ENCODE results near the gene PROM2.

The PROM2 gene

DNA sequence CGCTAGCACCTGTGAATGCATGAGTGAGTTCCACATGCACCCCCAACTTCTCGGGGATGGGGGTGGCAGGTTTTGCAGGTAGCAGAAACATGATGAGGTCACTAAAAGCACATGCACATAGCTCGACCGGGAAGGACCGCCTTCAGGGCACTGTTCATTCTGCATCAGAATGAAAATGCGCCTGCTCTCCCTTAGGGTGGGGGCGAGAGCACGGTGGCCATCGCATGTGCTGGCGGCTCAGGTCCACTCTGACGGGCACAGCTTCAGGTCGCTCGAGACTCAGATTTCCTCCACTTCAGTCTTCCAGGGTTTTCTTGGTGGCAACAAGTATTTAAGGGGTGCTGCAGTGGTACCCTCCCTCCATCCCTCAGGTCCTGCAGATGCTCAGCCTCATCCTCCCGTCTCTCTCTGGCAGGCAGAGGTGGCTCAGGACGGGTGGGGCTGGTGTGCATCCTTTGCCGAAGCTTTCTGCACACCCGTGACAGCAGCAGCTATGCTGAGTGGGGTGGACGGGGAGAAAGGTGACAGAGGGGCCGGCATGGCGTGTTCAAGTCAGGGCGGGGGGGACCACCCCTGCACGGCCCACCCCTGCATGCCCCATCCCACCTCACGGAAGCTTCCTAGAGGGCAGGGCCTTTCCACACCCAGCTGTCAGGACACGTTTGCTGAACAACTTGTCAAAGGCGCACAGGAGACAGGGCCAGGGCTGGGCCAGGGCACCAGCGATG, 37.7 kb downstream of the PROM2 start:
- TF ChIP-seq, protein P1, sequence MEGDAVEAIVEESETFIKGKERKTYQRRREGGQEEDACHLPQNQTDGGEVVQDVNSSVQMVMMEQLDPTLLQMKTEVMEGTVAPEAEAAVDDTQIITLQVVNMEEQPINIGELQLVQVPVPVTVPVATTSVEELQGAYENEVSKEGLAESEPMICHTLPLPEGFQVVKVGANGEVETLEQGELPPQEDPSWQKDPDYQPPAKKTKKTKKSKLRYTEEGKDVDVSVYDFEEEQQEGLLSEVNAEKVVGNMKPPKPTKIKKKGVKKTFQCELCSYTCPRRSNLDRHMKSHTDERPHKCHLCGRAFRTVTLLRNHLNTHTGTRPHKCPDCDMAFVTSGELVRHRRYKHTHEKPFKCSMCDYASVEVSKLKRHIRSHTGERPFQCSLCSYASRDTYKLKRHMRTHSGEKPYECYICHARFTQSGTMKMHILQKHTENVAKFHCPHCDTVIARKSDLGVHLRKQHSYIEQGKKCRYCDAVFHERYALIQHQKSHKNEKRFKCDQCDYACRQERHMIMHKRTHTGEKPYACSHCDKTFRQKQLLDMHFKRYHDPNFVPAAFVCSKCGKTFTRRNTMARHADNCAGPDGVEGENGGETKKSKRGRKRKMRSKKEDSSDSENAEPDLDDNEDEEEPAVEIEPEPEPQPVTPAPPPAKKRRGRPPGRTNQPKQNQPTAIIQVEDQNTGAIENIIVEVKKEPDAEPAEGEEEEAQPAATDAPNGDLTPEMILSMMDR (IDR thresholded peaks at IDR 0.05; ENCODE audit: low read length, missing control alignments), result no peak
- no peak for DNase-seq (ENCODE audit: low read depth)
- no peak overlapping the region for H3K4me3 ChIP-seq (replicated peaks; ENCODE audit: low read depth, low read length)

DNA sequence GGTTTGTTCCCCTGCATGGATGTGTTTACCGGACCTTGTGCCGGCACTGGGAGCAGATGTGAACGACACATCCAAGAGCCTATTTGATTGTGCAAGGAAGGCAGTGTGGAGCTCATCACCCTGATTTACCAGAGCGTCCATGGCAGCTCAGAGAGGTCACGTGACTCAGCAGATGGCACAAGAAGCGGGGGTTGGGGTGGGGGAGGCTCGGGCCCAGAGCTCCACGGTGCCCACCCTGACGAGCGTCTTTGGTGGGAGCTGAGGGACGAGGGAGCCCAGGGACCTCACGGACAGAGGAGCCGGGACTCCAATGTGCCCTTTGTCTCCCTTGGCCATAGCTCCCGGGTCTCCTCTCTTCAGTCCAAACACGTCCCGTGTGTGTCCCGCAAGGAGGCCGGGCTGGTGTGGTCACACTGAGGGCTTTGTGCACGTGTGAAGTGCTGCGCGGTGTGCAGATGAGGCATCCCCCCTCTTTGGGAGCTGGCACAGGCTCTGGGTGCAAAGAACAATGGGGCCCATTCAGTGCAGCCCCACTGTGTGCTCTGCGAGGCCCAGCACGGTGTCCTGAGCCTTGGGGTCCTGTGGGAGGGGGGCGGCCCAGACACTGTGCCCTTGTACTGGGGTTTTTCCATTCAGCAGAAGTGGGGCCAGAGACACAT, 38.4 kb downstream of the PROM2 start:
- H3K4me3 ChIP-seq (replicated peaks; ENCODE audit: low read depth, low read length), result no peak overlapping the region
- no peak for DNase-seq (ENCODE audit: low read depth)
- TF ChIP-seq, protein P1 (IDR thresholded peaks at IDR 0.05; ENCODE audit: low read length, missing control alignments), result no peak

DNA sequence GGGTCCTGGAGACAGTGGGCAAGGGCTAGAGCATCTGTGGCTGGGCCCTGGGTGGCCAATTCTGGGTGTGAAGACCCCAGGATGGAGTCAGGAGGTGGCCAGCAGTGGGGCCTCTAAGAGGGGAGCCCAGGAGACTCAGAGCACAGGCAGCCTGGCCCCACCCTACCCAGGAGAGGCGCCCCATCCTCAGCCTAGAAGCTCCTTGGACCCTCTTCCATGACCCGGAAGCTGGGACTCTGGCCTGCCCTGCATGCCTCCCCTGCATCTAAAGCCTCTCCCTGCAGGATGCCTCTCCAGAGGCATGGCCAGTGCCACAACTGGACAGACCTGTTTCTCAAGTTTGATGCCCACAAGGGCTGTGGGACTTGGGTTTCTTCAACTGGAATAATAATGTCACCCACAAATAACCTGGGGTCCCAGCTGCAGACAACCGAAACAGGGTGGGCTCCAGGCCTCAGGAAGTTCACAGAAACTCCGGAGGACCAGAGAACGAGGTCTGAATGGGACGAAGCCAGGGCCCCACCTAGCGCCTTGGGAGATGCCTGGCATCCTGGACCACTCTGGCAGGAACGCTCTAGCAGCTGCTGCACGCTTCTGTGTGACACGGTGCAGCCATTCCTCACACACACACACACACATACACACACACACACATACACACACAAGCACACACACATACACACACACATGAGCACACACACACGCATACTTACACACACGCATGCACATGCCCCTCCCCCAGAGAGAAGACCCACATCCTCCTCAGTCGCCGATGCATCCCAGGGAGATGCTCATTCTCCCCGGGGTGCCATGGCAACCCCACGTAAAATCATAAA, 39.3 kb downstream of the PROM2 start:
- TF ChIP-seq, protein P1 (IDR thresholded peaks at IDR 0.05; ENCODE audit: low read length, missing control alignments), result no peak
- H3K4me3 ChIP-seq (replicated peaks; ENCODE audit: low read depth, low read length), result no peak overlapping the region
- no peak for DNase-seq (ENCODE audit: low read depth)

DNA sequence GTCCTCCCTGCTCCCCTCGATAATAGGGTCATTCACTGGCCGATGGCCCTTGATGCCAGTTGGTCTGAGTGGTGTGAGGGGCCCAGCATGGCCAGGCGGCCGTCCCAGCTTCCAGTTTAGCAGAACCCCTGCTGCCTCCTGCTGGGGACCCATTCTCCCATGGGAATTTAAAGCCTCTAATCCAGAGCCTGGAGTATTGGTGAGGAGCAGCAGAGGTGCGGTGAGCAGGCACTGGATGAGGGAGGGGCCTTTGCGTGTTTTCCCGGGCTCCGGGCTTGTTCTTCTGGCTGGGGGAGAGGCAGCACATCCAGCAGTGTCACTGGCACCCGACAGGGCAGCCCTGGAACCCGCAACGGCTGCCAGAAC, 40.3 kb downstream of the PROM2 start:
- no peak for DNase-seq (ENCODE audit: low read depth)
- no peak overlapping the region for H3K4me3 ChIP-seq (replicated peaks; ENCODE audit: low read depth, low read length)
- TF ChIP-seq, protein P1 (IDR thresholded peaks at IDR 0.05; ENCODE audit: low read length, missing control alignments), result no peak

DNA sequence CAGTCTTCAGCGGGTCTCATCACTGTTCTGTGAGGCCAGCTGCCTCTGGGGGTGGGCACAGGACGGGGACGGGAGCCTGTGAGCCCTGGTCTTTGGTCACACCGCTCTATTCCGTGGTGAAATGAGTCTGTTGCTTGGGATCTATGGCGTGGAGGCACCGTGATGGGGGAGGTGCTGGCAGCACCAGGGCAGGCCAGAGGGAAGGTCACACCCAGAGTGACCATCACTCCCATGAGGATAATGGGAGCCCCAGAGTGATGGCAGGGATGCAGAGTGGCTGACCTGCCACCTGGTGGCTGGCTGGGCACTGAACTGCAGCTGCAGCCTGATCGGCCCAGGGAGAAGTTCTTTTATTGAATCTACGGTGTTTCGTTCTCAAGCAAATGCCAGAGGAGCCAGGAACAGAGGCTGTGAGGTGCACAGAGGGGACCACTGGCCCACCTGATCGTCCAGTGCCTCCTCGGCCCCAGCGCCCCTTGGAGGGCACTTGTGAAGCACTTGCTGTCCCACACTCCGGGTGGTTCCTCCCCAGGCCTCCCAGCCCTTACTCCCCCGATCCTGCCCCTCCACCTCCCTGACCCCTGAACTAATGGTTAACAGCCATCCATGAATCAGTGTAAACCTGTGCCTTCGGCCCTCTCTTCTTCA, 40.8 kb downstream of the PROM2 start:
- TF ChIP-seq, protein P1 (IDR thresholded peaks at IDR 0.05; ENCODE audit: low read length, missing control alignments), result peak; percentile 48
- DNase-seq (ENCODE audit: low read depth), result peak; percentile 13
- no peak overlapping the region for H3K4me3 ChIP-seq (replicated peaks; ENCODE audit: low read depth, low read length)

DNA sequence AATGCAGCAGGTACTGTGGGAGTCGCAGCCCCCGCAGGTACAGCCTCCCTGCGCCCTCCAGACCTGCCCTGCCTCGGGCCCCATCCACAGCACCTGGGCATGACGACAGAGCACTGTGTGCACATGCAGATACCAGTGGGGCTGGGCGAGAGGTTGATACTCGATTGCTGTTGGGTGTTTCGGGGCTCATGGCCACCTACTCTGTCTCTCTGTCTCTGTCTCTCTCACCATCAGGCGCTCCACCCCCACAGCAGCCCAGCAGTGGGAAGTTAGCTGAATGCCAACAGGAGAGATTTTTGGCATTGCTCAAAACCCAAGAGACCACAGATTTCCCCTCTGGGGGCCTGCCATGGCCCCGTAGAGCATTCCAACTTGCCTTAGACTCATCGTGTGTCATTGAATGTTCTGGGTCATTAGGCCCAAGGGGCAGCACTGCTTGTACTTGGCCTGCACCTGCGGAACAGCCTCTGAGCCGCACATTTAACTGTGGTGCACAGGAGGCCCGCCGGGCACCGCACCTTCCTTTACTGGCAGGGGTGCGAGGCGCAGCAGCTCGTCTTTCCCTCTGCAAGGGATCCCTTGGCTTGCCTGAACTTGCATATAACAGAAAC, 41.7 kb downstream of the PROM2 start:
- H3K4me3 ChIP-seq (replicated peaks; ENCODE audit: low read depth, low read length), result no peak overlapping the region
- TF ChIP-seq, protein P1 (IDR thresholded peaks at IDR 0.05; ENCODE audit: low read length, missing control alignments), result no peak
- peak; percentile 27 for DNase-seq (ENCODE audit: low read depth)

Measured in fibroblast of pulmonary artery (primary cell).